Activated CD4-positive, alpha-beta memory T cell treated with anti-CD3 and anti-CD28 coated beads, Interleukin-2, amount 10 ng/mL, durations not matched to agents 7 days and 5 days (primary cell): Measurements from ENCODE around the gene POU2AF2. TPM values are rescaled to one million over a fixed set of nuclear protein-coding genes. Genes with fewer than 3 reads are reported as not detected.
"Not testable (repeated sequence)": the region's sequence is repeated elsewhere in the genome, so short reads cannot be mapped to it uniquely, and the experiment has no call there.

Experiments used
- CTCF ChIA-PET: fragments of 350-600 bp; sonication (Branson Sonifier 250); formaldehyde crosslinking; loops from one replicate; lab custom pipeline; 2021; ENCODE audit warnings: antibody characterized with exemption, inconsistent platforms; lab: Charles Lee
- POLR2A ChIA-PET: fragments of 350-600 bp; sonication (Branson Sonifier 250); formaldehyde crosslinking; loops from one replicate; lab custom pipeline; 2021; ENCODE audit warnings: antibody characterized with exemption; lab: Charles Lee
- DNase-seq: peaks from one replicate; pipeline ENCODE4 v3.0.0-alpha.2; 2020
- H3K27ac Mint-ChIP-seq: one replicate; pipeline ENCODE4 v1.8.0; 2021; ENCODE audit warnings: mild to moderate bottlenecking, mixed read lengths
- H3K27me3 Mint-ChIP-seq: one replicate; pipeline ENCODE4 v1.8.0; 2021; ENCODE audit warnings: mixed read lengths
- H3K36me3 Mint-ChIP-seq: one replicate; pipeline ENCODE4 v1.8.0; 2021; ENCODE audit warnings: low read depth, mixed read lengths
- H3K4me1 Mint-ChIP-seq: one replicate; pipeline ENCODE4 v1.8.0; 2021; ENCODE audit warnings: mixed read lengths
- H3K4me3 Mint-ChIP-seq: one replicate; pipeline ENCODE4 v1.8.0; 2021; ENCODE audit warnings: mild to moderate bottlenecking, mixed read lengths
- H3K9me3 Mint-ChIP-seq: one replicate; pipeline ENCODE4 v1.8.0; 2021; ENCODE audit warnings: mixed read lengths
- total RNA-seq, 2 experiments: library from RNA; stranded (reverse); gene quantifications; one replicate each; pipeline ENCODE4 v1.2.3, GENCODE V29; 2021

Gene POU2AF2
- total RNA-seq, 2 experiments from 2014 or later = not detected

DNA sequence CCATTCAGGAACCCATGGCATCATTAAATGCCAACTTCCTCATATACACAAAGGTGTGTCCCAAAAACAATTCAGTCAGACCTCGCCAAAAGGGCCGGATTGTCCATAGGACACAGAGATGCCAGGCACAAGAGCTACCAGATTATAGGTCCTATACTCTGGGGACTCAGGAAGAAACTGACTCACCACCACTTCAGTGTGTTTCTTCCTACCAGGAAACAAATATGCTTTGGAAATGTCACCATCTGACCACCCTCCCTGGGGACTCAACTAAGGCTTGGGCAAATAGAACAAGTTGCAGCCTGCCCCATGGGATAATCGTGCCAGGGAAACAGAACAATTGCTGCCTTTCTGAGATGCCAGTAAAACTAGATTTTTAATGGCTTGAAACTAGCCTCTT, 64.6 kb downstream of the POU2AF2 start:
- Mint-ChIP-seq H3K4me3 (no peak overlapping the region), H3K27me3 (peaks cover 32% of the 10 kb centered on the region), H3K36me3 (no peaks in the 10 kb centered on the region), H3K4me1 (no peaks in the 10 kb centered on the region), H3K9me3 (no peaks in the 10 kb centered on the region), H3K27ac (no peak overlapping the region)
- POLR2A ChIA-PET = no interaction called here
- DNase-seq = no peak
- CTCF ChIA-PET = no interaction called here

DNA sequence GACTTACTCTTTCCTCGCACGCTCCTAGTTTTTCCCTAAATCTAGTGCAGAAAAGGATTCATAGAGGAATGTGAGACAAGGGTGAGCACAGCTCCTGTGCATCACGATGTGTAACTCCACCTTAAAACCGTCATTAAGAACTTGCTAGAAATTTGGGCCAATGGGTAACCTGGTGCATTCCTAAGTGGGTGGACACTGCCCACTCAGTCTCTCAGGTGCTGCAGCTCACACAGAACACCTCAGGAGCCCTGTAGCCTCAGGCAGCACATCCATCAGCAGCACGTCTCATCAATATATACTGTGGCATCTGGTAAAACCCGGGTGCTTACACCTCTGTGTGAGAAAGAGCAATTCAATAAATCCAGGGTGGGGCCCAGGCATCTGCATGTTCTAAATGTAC, 65.2 kb downstream of the POU2AF2 start:
- H3K36me3 Mint-ChIP-seq = no peaks in the 10 kb centered on the region
- DNase-seq = no peak
- ChIA-PET CTCF (no interaction called here), POLR2A (no interaction called here)
- no peak overlapping the region for H3K27ac Mint-ChIP-seq
- no peaks in the 10 kb centered on the region for H3K9me3 Mint-ChIP-seq
- no peaks in the 10 kb centered on the region for H3K4me1 Mint-ChIP-seq
- no peak overlapping the region for H3K4me3 Mint-ChIP-seq
- peaks cover 32% of the 10 kb centered on the region for H3K27me3 Mint-ChIP-seq

DNA sequence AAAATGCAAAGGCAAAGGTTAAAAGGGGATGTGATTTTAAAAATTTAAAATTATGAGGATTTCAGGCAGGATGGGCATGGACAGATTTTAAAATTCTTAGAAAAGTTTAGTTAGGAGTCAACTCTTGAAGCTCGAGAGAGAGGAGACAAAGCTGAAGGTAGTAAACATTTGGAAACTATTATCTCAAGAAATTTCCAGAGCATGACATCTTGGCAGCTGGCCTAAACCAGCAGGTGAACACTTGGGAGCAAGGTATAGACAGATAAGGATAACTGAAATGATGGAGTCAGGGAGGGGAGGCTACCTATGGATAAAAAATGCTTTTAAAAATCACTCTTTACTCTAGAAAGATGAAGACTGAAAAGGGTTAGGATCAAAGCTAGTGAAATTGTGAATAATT, 66.6 kb downstream of the POU2AF2 start:
- POLR2A ChIA-PET = no interaction called here
- no peak for DNase-seq
- Mint-ChIP-seq H3K4me1 (no peaks in the 10 kb centered on the region), H3K27ac (no peak overlapping the region), H3K36me3 (no peaks in the 10 kb centered on the region), H3K4me3 (no peak overlapping the region), H3K9me3 (no peaks in the 10 kb centered on the region), H3K27me3 (peaks cover 29% of the 10 kb centered on the region)
- CTCF ChIA-PET = no interaction called here

DNA sequence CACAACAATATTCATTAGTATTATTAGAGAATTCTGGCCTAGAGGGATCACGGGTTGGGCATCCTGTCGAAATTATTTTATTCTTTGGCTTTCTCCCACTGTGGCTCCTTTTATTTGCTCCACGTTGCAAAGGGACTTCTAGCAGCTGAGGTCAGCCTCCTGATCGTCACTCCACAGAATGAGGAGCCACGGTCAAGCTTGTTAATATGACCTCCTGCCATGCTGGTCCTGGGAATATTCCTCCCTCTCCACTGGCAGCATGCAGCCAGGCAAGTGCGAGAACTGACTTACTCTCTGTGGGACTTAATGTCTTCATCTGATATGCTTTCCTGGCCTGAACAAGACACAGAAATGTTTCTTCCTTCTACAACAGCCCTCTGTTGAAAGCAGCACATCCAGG, 73.8 kb downstream of the POU2AF2 start:
- CTCF ChIA-PET = no interaction called here
- no peaks in the 10 kb centered on the region for H3K36me3 Mint-ChIP-seq
- no peak overlapping the region for H3K4me3 Mint-ChIP-seq
- no peaks in the 10 kb centered on the region for H3K4me1 Mint-ChIP-seq
- H3K27me3 Mint-ChIP-seq = peaks cover 38% of the 10 kb centered on the region
- no peaks in the 10 kb centered on the region for H3K9me3 Mint-ChIP-seq
- POLR2A ChIA-PET = no interaction called here
- H3K27ac Mint-ChIP-seq = no peak overlapping the region
- DNase-seq = no peak

DNA sequence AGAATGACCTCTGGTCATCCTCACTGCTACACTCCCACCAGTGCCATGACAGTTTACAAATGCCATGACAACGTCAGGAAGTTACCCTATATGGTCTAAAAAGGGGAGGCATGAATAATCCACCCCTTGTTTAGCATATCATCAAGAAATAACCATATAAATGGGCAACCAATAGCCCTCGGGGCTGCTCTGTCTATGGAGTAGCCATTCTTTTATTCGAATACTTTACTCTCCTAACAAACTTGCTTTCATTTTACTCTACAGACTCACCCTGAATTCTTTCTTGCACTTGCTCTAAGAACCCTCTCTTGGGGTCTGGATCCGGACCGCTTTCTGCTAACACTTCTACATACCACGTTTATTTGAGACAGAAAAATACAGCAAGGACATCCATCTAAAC, 74.7 kb downstream of the POU2AF2 start:
- CTCF ChIA-PET = not testable (repeated sequence)

DNA sequence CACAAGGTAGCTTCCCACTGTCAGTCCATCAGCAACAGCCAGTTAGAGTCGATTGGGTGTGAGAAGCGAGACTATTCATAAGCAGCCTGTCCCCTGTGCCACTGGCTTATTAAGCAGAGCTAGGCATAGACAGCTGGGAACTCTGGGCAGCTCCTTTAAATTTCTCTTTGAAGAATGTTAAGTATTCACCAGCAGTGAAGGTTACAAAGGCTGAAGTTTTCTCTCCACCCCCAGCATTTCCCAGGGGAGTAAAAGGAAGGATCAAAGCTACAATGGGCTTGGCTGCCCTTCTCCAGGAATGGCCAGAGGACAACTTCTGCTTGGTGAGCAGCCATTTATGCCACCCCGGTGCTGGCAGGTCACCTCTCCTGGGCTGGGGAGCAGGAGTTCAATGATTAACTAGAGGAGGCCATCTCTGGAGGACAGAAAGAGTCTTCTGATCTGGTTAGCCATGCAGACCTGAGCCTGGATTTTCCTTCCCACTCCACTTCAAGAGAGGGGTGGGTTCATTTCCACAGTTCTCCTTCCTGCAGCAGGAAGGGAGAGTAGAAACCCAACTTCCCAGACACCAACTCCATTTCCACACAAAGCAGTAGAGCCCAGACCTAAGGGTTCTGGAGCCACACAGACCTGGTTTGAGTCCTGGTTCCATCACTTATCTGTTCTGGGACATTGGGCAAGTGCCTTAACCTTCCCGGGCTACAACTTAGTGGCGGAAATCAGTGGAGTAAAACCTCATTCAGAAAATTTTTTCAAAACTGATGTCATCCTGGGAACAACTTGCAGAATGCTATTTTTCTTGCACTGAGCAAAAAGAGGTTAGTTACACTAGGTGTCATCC, 75.4 kb downstream of the POU2AF2 start:
- H3K9me3 Mint-ChIP-seq = no peaks in the 10 kb centered on the region
- ChIA-PET CTCF (interaction anchor here (0.6 kb wide), 1 partner anchor 133 kb away, joined by 3 read pairs; no protein-coding TSS in a partner anchor), POLR2A (no interaction called here)
- no peak overlapping the region for H3K4me3 Mint-ChIP-seq
- DNase-seq = no peak
- H3K27me3 Mint-ChIP-seq = peaks cover 35% of the 10 kb centered on the region
- H3K4me1 Mint-ChIP-seq = no peaks in the 10 kb centered on the region
- H3K27ac Mint-ChIP-seq = no peak overlapping the region
- no peaks in the 10 kb centered on the region for H3K36me3 Mint-ChIP-seq

More for the DNA sequence above, 74.7 kb downstream of the POU2AF2 start:
- H3K27me3 Mint-ChIP-seq = peaks cover 40% of the 10 kb centered on the region
- H3K9me3 Mint-ChIP-seq, H3K36me3 Mint-ChIP-seq, POLR2A ChIA-PET, H3K4me3 Mint-ChIP-seq, DNase-seq, H3K27ac Mint-ChIP-seq, H3K4me1 Mint-ChIP-seq: not testable (repeated sequence)

DNA sequence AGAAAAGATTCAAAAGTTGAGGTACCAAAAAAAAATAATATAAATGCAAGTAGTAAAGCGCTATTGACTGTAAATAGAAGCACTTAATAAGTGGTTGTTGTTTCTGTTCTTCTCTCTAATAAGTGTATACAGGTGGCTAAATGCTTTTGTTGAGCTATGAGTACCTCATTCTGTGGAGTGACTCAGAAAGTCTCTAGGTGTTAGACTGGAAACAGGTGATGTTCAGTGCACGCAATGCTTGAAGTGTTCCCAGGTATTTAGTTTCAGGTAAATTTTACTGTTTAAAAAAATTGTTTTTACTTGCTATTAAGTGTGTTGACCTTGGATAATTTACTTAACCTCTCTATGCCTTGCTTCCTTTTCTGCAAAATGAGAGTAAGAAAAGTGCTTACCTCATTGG, 77.0 kb downstream of the POU2AF2 start:
- no peak overlapping the region for H3K27ac Mint-ChIP-seq

DNA sequence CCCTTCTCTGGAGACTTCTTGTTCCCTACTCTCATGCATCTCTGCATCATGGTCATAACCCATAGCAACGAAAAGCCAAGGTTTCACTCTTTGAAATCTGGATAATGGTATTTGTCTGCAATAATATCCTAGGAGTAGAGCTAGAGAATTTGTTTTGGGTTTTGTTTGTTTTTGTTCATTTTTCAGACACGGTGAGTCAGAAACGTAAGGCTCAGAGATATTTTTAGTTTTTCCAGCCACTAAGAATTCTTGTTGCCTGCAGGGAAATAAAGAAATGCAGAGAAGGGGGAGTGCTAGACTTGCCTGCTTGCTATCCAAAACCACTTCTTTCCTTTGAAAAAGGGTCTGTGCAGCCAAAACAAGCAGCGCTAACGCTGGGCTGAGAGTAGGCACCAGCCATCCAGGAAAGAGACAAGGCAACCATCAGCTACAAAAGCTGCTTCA, 78.8 kb downstream of the POU2AF2 start:
- ChIA-PET POLR2A (no interaction called here), CTCF (interaction anchor here (1.3 kb wide), 1 partner anchor 122 kb away, joined by 3 read pairs; no protein-coding TSS in a partner anchor)
- H3K36me3 Mint-ChIP-seq = no peaks in the 10 kb centered on the region
- DNase-seq = no peak
- no peak overlapping the region for H3K27ac Mint-ChIP-seq
- peaks cover 19% of the 10 kb centered on the region for H3K27me3 Mint-ChIP-seq
- H3K4me3 Mint-ChIP-seq = no peak overlapping the region
- no peaks in the 10 kb centered on the region for H3K4me1 Mint-ChIP-seq
- H3K9me3 Mint-ChIP-seq = no peaks in the 10 kb centered on the region

More for the DNA sequence above, 77.0 kb downstream of the POU2AF2 start:
- no peak for DNase-seq
- ChIA-PET POLR2A (no interaction called here), CTCF (no interaction called here)
- Mint-ChIP-seq H3K27me3 (peaks cover 27% of the 10 kb centered on the region), H3K4me3 (no peak overlapping the region), H3K4me1 (no peaks in the 10 kb centered on the region), H3K9me3 (no peaks in the 10 kb centered on the region), H3K36me3 (no peaks in the 10 kb centered on the region)

DNA sequence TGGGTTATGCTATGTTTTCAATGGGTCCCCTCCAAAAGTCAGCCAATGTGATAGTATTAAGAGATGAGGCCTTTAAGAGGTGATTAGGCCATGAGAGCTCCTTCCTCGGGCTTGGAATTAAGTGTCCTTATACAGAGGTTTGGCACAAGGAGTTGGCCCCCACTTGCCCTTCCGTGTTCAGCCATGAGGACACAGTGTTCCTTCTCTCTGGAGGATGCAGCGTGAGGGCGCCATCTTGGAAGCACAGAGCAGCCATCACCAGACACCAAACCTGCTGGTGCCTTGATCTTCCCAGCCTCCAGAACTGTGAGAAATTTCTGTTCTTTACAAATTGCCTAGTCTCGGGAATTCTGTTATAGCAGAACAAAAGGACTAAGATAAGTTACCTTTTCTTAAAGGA, 79.7 kb downstream of the POU2AF2 start:
- CTCF ChIA-PET = no interaction called here

DNA sequence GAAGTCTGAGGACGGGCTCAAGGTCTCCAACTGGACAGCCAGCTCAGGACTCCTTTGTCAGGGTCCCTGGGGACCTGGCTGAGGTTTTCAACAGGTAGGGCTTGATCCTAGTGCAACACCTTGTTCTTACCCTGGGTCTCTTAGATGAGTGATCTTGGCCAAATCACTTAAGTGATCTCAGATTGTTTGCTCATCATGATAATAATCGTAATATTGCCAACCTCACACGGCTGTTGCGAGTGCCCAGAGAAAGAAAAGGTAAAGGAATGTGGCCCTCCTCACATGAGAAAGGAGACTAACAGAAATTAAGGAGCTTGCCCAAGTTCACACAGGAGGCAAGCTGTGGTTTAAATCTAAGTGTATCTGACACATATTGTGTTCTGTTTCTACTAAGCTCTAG, 81.3 kb downstream of the POU2AF2 start:
- no peak overlapping the region for H3K4me3 Mint-ChIP-seq
- no peaks in the 10 kb centered on the region for H3K4me1 Mint-ChIP-seq
- H3K9me3 Mint-ChIP-seq = no peaks in the 10 kb centered on the region
- H3K27ac Mint-ChIP-seq = no peak overlapping the region
- peaks cover 13% of the 10 kb centered on the region for H3K27me3 Mint-ChIP-seq
- CTCF ChIA-PET = no interaction called here
- no peak for DNase-seq
- H3K36me3 Mint-ChIP-seq = no peaks in the 10 kb centered on the region
- POLR2A ChIA-PET = no interaction called here

More for the DNA sequence above, 79.7 kb downstream of the POU2AF2 start:
- DNase-seq = no peak
- POLR2A ChIA-PET = no interaction called here
- H3K4me1 Mint-ChIP-seq = no peaks in the 10 kb centered on the region
- H3K27ac Mint-ChIP-seq = no peak overlapping the region
- H3K9me3 Mint-ChIP-seq = no peaks in the 10 kb centered on the region
- peaks cover 17% of the 10 kb centered on the region for H3K27me3 Mint-ChIP-seq
- H3K4me3 Mint-ChIP-seq = no peak overlapping the region
- no peaks in the 10 kb centered on the region for H3K36me3 Mint-ChIP-seq

DNA sequence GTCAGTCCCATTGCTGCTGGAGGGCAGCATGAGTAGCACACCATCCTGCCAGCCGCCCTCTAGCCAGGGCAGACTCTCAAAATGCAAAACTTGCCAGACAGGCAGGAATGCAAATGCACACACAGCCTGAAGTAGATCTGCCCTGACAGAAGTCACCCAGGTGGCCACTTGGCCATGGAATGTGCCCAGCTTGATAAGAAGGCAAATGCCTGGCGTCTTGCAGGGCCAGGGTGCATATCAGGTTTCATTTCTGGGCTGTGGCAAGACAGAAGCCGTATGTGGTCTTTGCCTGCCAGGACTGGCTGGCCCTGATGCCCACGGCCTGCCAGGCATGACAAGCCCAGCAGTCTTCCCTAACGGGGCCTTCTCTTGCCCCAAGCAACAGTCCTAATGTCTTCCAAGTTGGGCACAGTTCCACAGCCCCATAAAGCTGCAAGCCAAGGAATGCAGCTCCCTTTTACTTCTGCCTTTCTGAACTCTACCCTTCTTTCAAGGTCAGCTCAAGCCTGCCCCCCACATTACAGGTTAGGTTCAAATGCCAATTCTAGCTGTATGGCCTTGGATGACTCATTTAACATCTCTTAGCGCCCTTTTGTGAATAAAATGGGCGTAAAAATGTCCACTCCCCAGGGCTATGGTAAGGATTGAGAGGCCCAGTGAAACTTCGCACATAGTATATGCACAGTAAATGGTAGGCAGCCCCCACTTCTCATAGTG, 82.5 kb downstream of the POU2AF2 start:
- ChIA-PET POLR2A (no interaction called here), CTCF (no interaction called here)
- H3K9me3 Mint-ChIP-seq = no peaks in the 10 kb centered on the region
- no peak overlapping the region for H3K4me3 Mint-ChIP-seq
- no peaks in the 10 kb centered on the region for H3K4me1 Mint-ChIP-seq
- no peaks in the 10 kb centered on the region for H3K36me3 Mint-ChIP-seq
- H3K27me3 Mint-ChIP-seq = peaks cover 10% of the 10 kb centered on the region
- DNase-seq = no peak
- no peak overlapping the region for H3K27ac Mint-ChIP-seq

DNA sequence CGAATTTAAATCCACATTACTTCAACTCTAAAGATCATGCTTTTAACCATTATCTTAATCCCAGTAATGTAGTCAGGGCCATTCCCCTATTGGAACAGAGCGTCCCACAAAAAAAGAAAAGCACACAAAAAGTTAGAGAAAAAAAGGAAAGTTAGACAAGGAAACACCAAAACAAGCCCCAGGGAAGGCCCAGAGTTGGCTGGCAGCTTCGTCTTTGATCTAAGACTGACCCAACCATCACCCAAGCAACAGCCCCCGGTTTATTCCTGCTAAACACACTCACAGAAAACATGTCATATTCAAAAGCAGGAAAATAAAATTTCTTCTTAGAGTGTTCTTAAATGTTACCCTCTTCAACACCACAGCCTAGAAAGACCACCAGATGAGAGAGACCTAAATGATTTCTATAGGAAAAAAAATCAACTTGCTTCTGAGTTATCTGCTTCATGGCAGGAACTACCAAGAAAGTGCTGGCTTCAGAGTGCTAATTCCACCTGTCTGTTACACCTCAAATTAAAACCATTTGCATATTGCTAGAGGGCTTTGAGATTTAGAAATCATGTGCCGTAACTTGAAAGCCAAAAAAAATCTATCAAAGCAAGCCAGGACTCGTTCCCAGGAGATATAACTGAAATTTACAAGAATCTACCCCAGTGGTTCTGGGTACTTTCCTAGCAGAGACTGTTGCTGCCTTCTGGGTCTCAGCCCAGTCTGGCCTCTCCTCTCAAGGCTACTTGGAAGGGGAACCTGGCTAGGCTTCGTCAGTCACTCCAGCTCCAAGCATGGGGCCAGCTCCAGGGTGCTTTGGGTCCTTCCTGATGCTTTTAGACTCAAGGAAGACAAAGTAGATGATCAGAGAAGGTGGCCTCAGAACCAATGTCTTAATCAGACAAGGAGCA, 84.0 kb downstream of the POU2AF2 start:
- no peaks in the 10 kb centered on the region for H3K9me3 Mint-ChIP-seq
- no peak overlapping the region for H3K27ac Mint-ChIP-seq
- CTCF ChIA-PET = no interaction called here
- H3K4me3 Mint-ChIP-seq = no peak overlapping the region
- DNase-seq = no peak
- H3K4me1 Mint-ChIP-seq = no peaks in the 10 kb centered on the region
- peaks cover 7% of the 10 kb centered on the region for H3K27me3 Mint-ChIP-seq
- no peaks in the 10 kb centered on the region for H3K36me3 Mint-ChIP-seq
- POLR2A ChIA-PET = no interaction called here
